Esophagus squamous epithelium (tissue), 5 donors: ENCODE results near the gene SLC39A3. TPM values are rescaled to one million over a fixed set of nuclear protein-coding genes. Genes with fewer than 3 reads are reported as not detected.

Experiments used
- DNase-seq: peaks from one replicate; lab custom pipeline; 2025; lab: John Stamatoyannopoulos, UW
- H3K27ac ChIP-seq, 4 donors: fragments of 200-600 bp; sonication (generic); one replicate each; pipeline ENCODE4 v1.5.1; 2016 to 2019; ENCODE audit warnings: mild to moderate bottlenecking in 1 of 4
- H3K27me3 ChIP-seq, 4 donors: fragments of 200-600 bp; sonication (generic); 1 replicate in 3 of 4; 2 replicates in 1 of 4; pipeline versions ENCODE4 v1.5.1 to v1.6.0; 2017 to 2021; ENCODE audit warnings: antibody characterized with exemption in 1 of 4
- H3K36me3 ChIP-seq, 3 donors: fragments of 200-600 bp; sonication (generic); one replicate each; pipeline ENCODE4 v1.5.1; 2016 to 2019
- H3K4me1 ChIP-seq, 3 donors: fragments of 200-600 bp; sonication (generic); one replicate each; pipeline ENCODE4 v1.5.1; 2017 to 2019
- H3K4me3 ChIP-seq, 4 donors: fragments of 200-600 bp; sonication (generic); 1 replicate in 3 of 4; 2 replicates in 1 of 4; pipeline ENCODE4 v1.5.1; 2016 to 2019; ENCODE audit warnings: mild to moderate bottlenecking in 2 of 4, moderate library complexity in 1 of 4
- H3K9me3 ChIP-seq, 3 donors: fragments of 200-600 bp; sonication (generic); one replicate each; pipeline ENCODE4 v1.5.1; 2016 to 2019
- CTCF ChIP-seq, 6 experiments: fragments of 450-650 bp in 4 of 6; fragments of 200-600 bp in 2 of 6; sonication (generic) in 2 of 6; IDR thresholded peaks; one replicate each; pipeline ENCODE4 v1.5.1; 2016 to 2019; ENCODE audit warnings: antibody characterized with exemption in 6 of 6, mild to moderate bottlenecking in 4 of 6, moderate library complexity in 4 of 6
- POLR2A ChIP-seq, 4 donors: fragments of 450-650 bp; IDR thresholded peaks; one replicate each; pipeline ENCODE4 v1.6.1; 2017; ENCODE audit warnings: antibody characterized with exemption in 4 of 4, mild to moderate bottlenecking in 4 of 4, moderate library complexity in 3 of 4
- whole genome bisulfite sequencing, 2 donors: methylation state at CpG; one replicate each; pipeline ENCODE4 v1.1.5; 2018; 5-methylcytosine and 5-hydroxymethylcytosine counted together
- intact Hi-C: fragments of 100-400 bp; cut with DNase I; formaldehyde crosslinking; loops from one replicate; pipeline ENCODE4 v1.15.0; 2022
- total RNA-seq, 4 donors: library from RNA; depleted of rRNA; stranded (reverse); fragments of >200 nt; gene quantifications; one replicate each; pipeline ENCODE4 v1.1.0, GENCODE V29; 2016
- donor health status: DM: yes; HTN: yes; CAD: no.

Gene SLC39A3
- total RNA-seq, 4 donors from 2014 or later = 14.8 to 22.1 (median 20.7) TPM

- no peaks in the 10 kb centered on the region for H3K36me3 ChIP-seq
- H3K4me1 ChIP-seq = peaks cover 2 to 32% (median 6%) of the 10 kb centered on the region in 3 donors
- no peaks in the 10 kb centered on the region for H3K9me3 ChIP-seq
- DNase-seq = no peak
- 6 to 7% methylated on average over 9 of the region's 9 CpGs for WGBS, 2 donors
- peak overlapping the region; percentile 33 to 77 (median 65) for H3K4me3 ChIP-seq
- intact Hi-C loops = no loop called here
- no peak for TF ChIP-seq CTCF (IDR thresholded peaks at IDR 0.05)
- TF ChIP-seq POLR2A (IDR thresholded peaks at IDR 0.05) = no peak
- H3K27me3 ChIP-seq = peaks cover 0 to 10% (median 0%) of the 10 kb centered on the region in 4 donors
- peak overlapping the region in 3 of 4 donors; percentile 75 to 81 (median 78) for H3K27ac ChIP-seq
Observed at GRCh38 chr19:2701361-2702169, 38.3 kb downstream of the SLC39A3 start.

- intact Hi-C loops = no loop called here
- WGBS, 2 donors = 29 to 36% methylated on average over 18 to 25 of the region's 26 CpGs
- H3K9me3 ChIP-seq = no peaks in the 10 kb centered on the region
- no peak for TF ChIP-seq POLR2A (IDR thresholded peaks at IDR 0.05)
- no peak for TF ChIP-seq CTCF (IDR thresholded peaks at IDR 0.05)
- DNase-seq = no peak
- peak overlapping the region in 2 of 4 donors; percentile 5 to 77 for H3K4me3 ChIP-seq
- peaks cover 2 to 39% (median 6%) of the 10 kb centered on the region in 3 donors for H3K4me1 ChIP-seq
- H3K27ac ChIP-seq = peak overlapping the region in 2 of 4 donors; percentile 21 to 78
- H3K36me3 ChIP-seq = no peaks in the 10 kb centered on the region
- peaks cover 0 to 10% (median 0%) of the 10 kb centered on the region in 4 donors for H3K27me3 ChIP-seq
Observed at GRCh38 chr19:2700660-2701360, 39.0 kb downstream of the SLC39A3 start.

GRCh38 chr19:2699413-2700140 lies 40.2 kb downstream of the SLC39A3 start:
- Histone ChIP-seq H3K27ac (peak overlapping the region in 3 of 4 donors; percentile 21 to 62 (median 42)), H3K36me3 (no peaks in the 10 kb centered on the region), H3K9me3 (no peaks in the 10 kb centered on the region), H3K4me3 (no peak overlapping the region), H3K4me1 (peaks cover 6 to 52% (median 6%) of the 10 kb centered on the region in 3 donors), H3K27me3 (peaks cover 0 to 10% (median 0%) of the 10 kb centered on the region in 4 donors)
- WGBS, 2 donors = 80 to 82% methylated on average over 7 to 15 of the region's 15 CpGs
- no peak for DNase-seq
- intact Hi-C loops = no loop called here
- TF ChIP-seq CTCF (IDR thresholded peaks at IDR 0.05) = no peak
- no peak for TF ChIP-seq POLR2A (IDR thresholded peaks at IDR 0.05)

- H3K27me3 ChIP-seq = no peaks in the 10 kb centered on the region
- intact Hi-C loops = no loop called here
- H3K27ac ChIP-seq = peak overlapping the region in 3 of 4 donors; percentile 60 to 72 (median 71)
- H3K9me3 ChIP-seq = no peaks in the 10 kb centered on the region
- no peaks in the 10 kb centered on the region for H3K36me3 ChIP-seq
- H3K4me1 ChIP-seq = peaks cover 0 to 32% (median 3%) of the 10 kb centered on the region in 3 donors
- TF ChIP-seq CTCF (IDR thresholded peaks at IDR 0.05) = no peak
- no peak for TF ChIP-seq POLR2A (IDR thresholded peaks at IDR 0.05)
- no peak for DNase-seq
- no peak overlapping the region for H3K4me3 ChIP-seq
- WGBS, 2 donors = 58% methylated on average over 3 of the region's 5 CpGs; no CpG with 5 or more reads in 1 of the 2 donors
Observed at GRCh38 chr19:2694196-2694595, 45.6 kb downstream of the SLC39A3 start.
